ENCODE measurements around the gene UBD. TPM values are rescaled to one million over a fixed set of nuclear protein-coding genes. Genes with fewer than 3 reads are reported as not detected.

UBD gene
- total and polyA plus RNA-seq, 2 of the 13 experiments (the other 11 are each of a cell fraction or from before 2014, with no cell fraction given): 13.9 to 172 TPM

- CTCF ChIA-PET (ENCODE audit: low intra/inter-chr PET ratio, low total read pairs): no interaction called here
- no TSS peak for BruUV-seq (replicated peaks)
- TF ChIP-seq USF2 (IDR thresholded peaks at IDR 0.05; ENCODE audit: low read depth, low read length) (peak; percentile 69), USF2 (CRISPR knock-in tag; IDR thresholded peaks at IDR 0.05; ENCODE audit: borderline replicate concordance) (no peak), RAD51 (IDR thresholded peaks at IDR 0.05; ENCODE audit: borderline replicate concordance) (peak; percentile 78; the same call in 1 of the 2 replicates), ETV5 (CRISPR knock-in tag; IDR thresholded peaks at IDR 0.05; ENCODE audit: borderline replicate concordance) (no peak), CREB1 (IDR thresholded peaks at IDR 0.05) (no peak), CREB1 (CRISPR knock-in tag; IDR thresholded peaks at IDR 0.05) (no peak), ZNF574 (CRISPR knock-in tag; IDR thresholded peaks at IDR 0.05) (no peak)
These were observed 38.4 kb downstream of the UBD start for GRCh38 chr6:29521006-29521680.

More at GRCh38 chr6:29521006-29521680, 38.4 kb downstream of the UBD start:
- H3K9ac ChIP-seq (ENCODE audit: insufficient read depth, low read depth, low read length): no peak overlapping the region
- H3K4me1 ChIP-seq (ENCODE audit: insufficient read depth, low read length): no peaks in the 10 kb centered on the region
- DNase-seq (ENCODE audit: low spot score): no peak
- WGBS (ENCODE audit: low lambda C conversion rate): 11% methylated on average over 7 of the region's 8 CpGs
- intact Hi-C loops (cut with micrococcal nuclease; ENCODE audit: unreplicated experiment): no loop called here
- no peak overlapping the region for H3K4me3 ChIP-seq (replicated peaks in 1 of 3; ENCODE audit: insufficient read depth in 1 of 3, low read depth in 2 of 3, low read length in 3 of 3)
- in situ Hi-C loops (cut with HindIII; ENCODE audit: extremely low pct_ligation_motif_present, low pct_unique_long_range_greater_than_20kb): no loop called here
- H3K4me2 ChIP-seq (ENCODE audit: low read depth, low read length): no peak overlapping the region
- no peaks in the 10 kb centered on the region for H3K79me2 ChIP-seq (ENCODE audit: insufficient read depth, low read length)
- FAIRE-seq: no peak
- POLR2A ChIA-PET: no interaction called here
- no peak for ATAC-seq
- H3K27ac ChIP-seq (ENCODE audit: extremely low read length, insufficient read depth, low read length): no peak overlapping the region
- H3K27me3 ChIP-seq (ENCODE audit: control insufficient read depth in 1 of 2, insufficient read depth in 2 of 2, low read length in 2 of 2): no peaks in the 10 kb centered on the region
- no peaks in the 10 kb centered on the region for H3K36me3 ChIP-seq (replicated peaks in 1 of 2; ENCODE audit: control insufficient read depth in 1 of 2, insufficient read depth in 2 of 2, low read length in 2 of 2)
- no peaks in the 10 kb centered on the region for H4K20me1 ChIP-seq (ENCODE audit: insufficient read depth, low read length)
- H3K9me3 ChIP-seq (ENCODE audit: low read length): no peaks in the 10 kb centered on the region
- H2AFZ ChIP-seq (ENCODE audit: low read length): no peak overlapping the region

Data from HepG2 (cell line).